Kidney (tissue), 14 donors: ENCODE data around the gene RARRES1. TPM values are rescaled to one million over a fixed set of nuclear protein-coding genes. Genes with fewer than 3 reads are reported as not detected.

Experiments
- DNase-seq, 5 donors: peaks; one replicate each; pipeline ENCODE4 v3.0.0-alpha.2; 2013 to 2020
- FAIRE-seq: peaks from 2 replicates; lab custom pipeline; 2012; peaks lifted over from hg19 to GRCh38; lab: Jason Lieb, UNC
- H3K27ac ChIP-seq, 2 donors: one replicate each; pipeline ENCODE4 v1.7.0; 2013; ENCODE audit warnings: low read depth in 2 of 2, low read length in 2 of 2, inconsistent platforms in 1 of 2
- H3K27me3 ChIP-seq: one replicate; pipeline ENCODE4 v1.7.1; 2013; ENCODE audit warnings: low read length, inconsistent platforms; ENCODE audit not compliant: control insufficient read depth, insufficient read depth
- H3K36me3 ChIP-seq, 3 donors: one replicate each; pipeline versions ENCODE4 v1.7.0 to v1.7.1; 2013; ENCODE audit warnings: low read length in 3 of 3, control low read depth in 1 of 3, inconsistent platforms in 1 of 3; ENCODE audit not compliant: insufficient read depth in 3 of 3, control insufficient read depth in 2 of 3
- H3K4me1 ChIP-seq, 3 donors: one replicate each; pipeline versions ENCODE4 v1.7.0 to v1.7.1; 2013; ENCODE audit warnings: low read length in 3 of 3, inconsistent platforms in 1 of 3, low read depth in 1 of 3; ENCODE audit not compliant: control insufficient read depth in 2 of 3, insufficient read depth in 2 of 3
- H3K4me3 ChIP-seq, 3 donors: one replicate each; pipeline versions ENCODE4 v1.7.0 to v1.8.1; 2013; ENCODE audit warnings: low read length in 3 of 3, control low read depth in 1 of 3, inconsistent platforms in 1 of 3
- H3K9ac ChIP-seq, 3 donors: one replicate each; pipeline versions ENCODE4 v1.7.0 to v1.7.1; 2013; ENCODE audit warnings: low read length in 3 of 3, control low read depth in 1 of 3, inconsistent platforms in 1 of 3
- H3K9me3 ChIP-seq, 3 donors: one replicate each; pipeline versions ENCODE4 v1.7.0 to v1.7.1; 2013; ENCODE audit warnings: low read length in 3 of 3, control low read depth in 1 of 3, inconsistent platforms in 1 of 3; ENCODE audit not compliant: control insufficient read depth in 2 of 3, insufficient read depth in 1 of 3
- intact Hi-C: fragments of 100-400 bp; cut with DNase I; formaldehyde crosslinking; loops from one replicate; pipeline ENCODE4 v1.11.1; 2022
- polyA plus RNA-seq: library from polyadenylated mRNA; stranded (reverse); fragments of 350-450 nt; fragmentation: Illumina TruSeq; extraction: RNeasy Lipid Tissue Mini Kit (QIAGEN cat#74804); gene quantifications from one replicate; pipeline ENCODE4 v1.2.3, GENCODE V29; 2014; ENCODE audit warnings: low read depth, low replicate concordance; ENCODE audit not compliant: insufficient read depth
- total RNA-seq: library from RNA; stranded (reverse); fragmentation: NEBNext Ultra II Directional; extraction: Animal tissue kit (Norgen Biotek cat#: 25700); gene quantifications from one replicate; pipeline ENCODE4 v1.2.1, GENCODE V29; 2021
- TF ChIP-seq, protein P1 (sequence below): IDR thresholded peaks from 3 replicates; pipeline ENCODE4 v1.5.1; 2012; ENCODE audit warnings: mild to moderate bottlenecking, moderate library complexity, borderline replicate concordance; ENCODE audit not compliant: insufficient read depth; ENCODE audit errors: extremely low read depth
- donor health status: control.
- donor health status: control.
- donor health status: control.
- donor health status: control.
- donor health status: control.
- donor health status: DM: yes; HTN: yes; CAD: no.
- donor health status: Normal renal cell carcinoma (clear cell type).

RARRES1 gene
- total and polyA plus RNA-seq, 2 donors from 2014 or later = 10.3 to 94.0 TPM

GRCh38 chr3:158728061-158728377, 4.2 kb downstream of the RARRES1 start:
- TF ChIP-seq, protein P1, sequence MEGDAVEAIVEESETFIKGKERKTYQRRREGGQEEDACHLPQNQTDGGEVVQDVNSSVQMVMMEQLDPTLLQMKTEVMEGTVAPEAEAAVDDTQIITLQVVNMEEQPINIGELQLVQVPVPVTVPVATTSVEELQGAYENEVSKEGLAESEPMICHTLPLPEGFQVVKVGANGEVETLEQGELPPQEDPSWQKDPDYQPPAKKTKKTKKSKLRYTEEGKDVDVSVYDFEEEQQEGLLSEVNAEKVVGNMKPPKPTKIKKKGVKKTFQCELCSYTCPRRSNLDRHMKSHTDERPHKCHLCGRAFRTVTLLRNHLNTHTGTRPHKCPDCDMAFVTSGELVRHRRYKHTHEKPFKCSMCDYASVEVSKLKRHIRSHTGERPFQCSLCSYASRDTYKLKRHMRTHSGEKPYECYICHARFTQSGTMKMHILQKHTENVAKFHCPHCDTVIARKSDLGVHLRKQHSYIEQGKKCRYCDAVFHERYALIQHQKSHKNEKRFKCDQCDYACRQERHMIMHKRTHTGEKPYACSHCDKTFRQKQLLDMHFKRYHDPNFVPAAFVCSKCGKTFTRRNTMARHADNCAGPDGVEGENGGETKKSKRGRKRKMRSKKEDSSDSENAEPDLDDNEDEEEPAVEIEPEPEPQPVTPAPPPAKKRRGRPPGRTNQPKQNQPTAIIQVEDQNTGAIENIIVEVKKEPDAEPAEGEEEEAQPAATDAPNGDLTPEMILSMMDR = no peak
- intact Hi-C loops = no loop called here
- H3K9ac ChIP-seq = no peak overlapping the region
- H3K9me3 ChIP-seq = no peaks in the 10 kb centered on the region
- peaks cover 0 to 17% (median 12%) of the 10 kb centered on the region in 3 donors for H3K4me1 ChIP-seq
- no peaks in the 10 kb centered on the region for H3K27me3 ChIP-seq
- DNase-seq = no peak
- H3K4me3 ChIP-seq = no peak overlapping the region
- FAIRE-seq = no peak
- H3K36me3 ChIP-seq = no peaks in the 10 kb centered on the region
- H3K27ac ChIP-seq = no peak overlapping the region

GRCh38 chr3:158727206-158728060, 4.8 kb downstream of the RARRES1 start:
- no peaks in the 10 kb centered on the region for H3K27me3 ChIP-seq
- FAIRE-seq = peak; percentile 11
- H3K4me3 ChIP-seq = no peak overlapping the region
- H3K4me1 ChIP-seq = peaks cover 0 to 17% (median 12%) of the 10 kb centered on the region in 3 donors
- H3K9me3 ChIP-seq = no peaks in the 10 kb centered on the region
- no peaks in the 10 kb centered on the region for H3K36me3 ChIP-seq
- intact Hi-C loops = no loop called here
- H3K9ac ChIP-seq = no peak overlapping the region
- H3K27ac ChIP-seq = no peak overlapping the region
- TF ChIP-seq, protein P1 = peak; percentile 79
- DNase-seq = peak in 3 of 5 donors; percentile 63 to 88 (median 75)

- DNase-seq (peak in 2 of 5 donors; percentile 16 to 86), FAIRE-seq (no peak)
- Histone ChIP-seq H3K9me3 (no peaks in the 10 kb centered on the region), H3K9ac (no peak overlapping the region), H3K27me3 (no peaks in the 10 kb centered on the region), H3K4me3 (no peak overlapping the region), H3K27ac (peak overlapping the region in 1 of 2 donors; percentile 59), H3K4me1 (peaks cover 0 to 9% (median 8%) of the 10 kb centered on the region in 3 donors), H3K36me3 (peaks cover 0 to 4% (median 3%) of the 10 kb centered on the region in 3 donors)
- TF ChIP-seq, protein P1 = no peak
- intact Hi-C loops = no loop called here
Observed at GRCh38 chr3:158725348-158726011, 6.8 kb downstream of the RARRES1 start.
